GM12872 (cell line): ENCODE results near the gene RASGRP4.
A peak's percentile ranks its signal among the peaks of the same experiment; 100 is the strongest.

Experiments used
- CTCF ChIP-seq: IDR thresholded peaks from 3 replicates; pipeline ENCODE4 v1.5.1; 2011; ENCODE audit warnings: low read depth, mild to moderate bottlenecking, low read length, moderate library complexity; ENCODE audit not compliant: insufficient read depth

The RASGRP4 gene

GRCh38 chr19:38378866-38379265, 47.2 kb downstream of the RASGRP4 start:
- TF ChIP-seq CTCF, result no peak

GRCh38 chr19:38377052-38377451, 49.0 kb downstream of the RASGRP4 start:
- no peak for TF ChIP-seq CTCF

GRCh38 chr19:38376576-38376975, 49.4 kb downstream of the RASGRP4 start:
- TF ChIP-seq CTCF, result no peak

GRCh38 chr19:38375748-38376147, 50.3 kb downstream of the RASGRP4 start:
- TF ChIP-seq CTCF, result no peak

GRCh38 chr19:38375098-38375493, 50.9 kb downstream of the RASGRP4 start:
- no peak for TF ChIP-seq CTCF

- 0 out of 3 replicates have a peak, but pooled peaks have one; percentile 19 for TF ChIP-seq CTCF
Observed at GRCh38 chr19:38374332-38375097, 51.5 kb downstream of the RASGRP4 start, which contains the start of gene PSMD8. TSS of gene PSMD8 (plus strand) at chr19:38374571. CDS start at chr19:38374602, 31 bp downstream.

- no peak for TF ChIP-seq CTCF
Observed at GRCh38 chr19:38373907-38374331, 52.1 kb downstream of the RASGRP4 start.
